ENCODE results near the gene PLXNA4.

PLXNA4 gene

GRCh38 chr7:132249256-132249971 is 326.9 kb downstream of the PLXNA4 start:
- DNase-seq, result no peak

GRCh38 chr7:132248841-132249240 is 327.4 kb downstream of the PLXNA4 start:
- DNase-seq, result no peak

GRCh38 chr7:132247995-132248618 is 328.2 kb downstream of the PLXNA4 start:
- DNase-seq, result no peak

GRCh38 chr7:132246591-132246990 is 329.7 kb downstream of the PLXNA4 start:
- DNase-seq, result no peak

GRCh38 chr7:132245539-132245938 is 330.7 kb downstream of the PLXNA4 start:
- DNase-seq, result no peak

DNA sequence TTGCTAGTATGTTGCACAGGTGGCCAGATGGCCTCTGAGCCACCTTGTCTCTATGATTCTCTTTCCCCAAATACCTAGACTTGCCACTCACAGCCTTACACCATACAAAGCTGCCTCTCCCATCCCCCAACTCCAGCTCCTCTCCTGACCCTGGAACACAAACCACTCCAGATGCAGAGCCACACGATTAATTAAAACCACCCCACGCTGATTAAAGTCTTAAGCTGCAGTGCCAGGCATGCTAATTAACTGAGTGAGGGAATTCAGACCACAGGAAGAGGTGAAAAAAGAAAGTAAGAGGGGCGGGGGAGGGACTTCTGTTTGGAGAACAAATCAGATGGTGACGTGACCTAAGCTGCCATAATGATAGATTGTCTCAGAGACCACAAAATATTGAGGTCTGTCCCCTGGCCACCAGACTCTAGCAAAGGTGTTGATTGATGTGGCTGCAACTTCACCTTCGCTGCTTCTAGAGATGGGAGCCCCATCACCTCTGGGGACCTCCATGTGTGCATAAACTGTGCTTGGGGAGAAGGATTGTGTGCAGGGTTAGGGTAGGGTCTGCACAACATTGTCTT is 331.3 kb downstream of the PLXNA4 start:
- no peak for DNase-seq

GRCh38 chr7:132243463-132243862 is 332.8 kb downstream of the PLXNA4 start:
- no peak for DNase-seq

GRCh38 chr7:132243051-132243450 is 333.2 kb downstream of the PLXNA4 start:
- DNase-seq, result no peak

GRCh38 chr7:132242192-132242812 is 334.0 kb downstream of the PLXNA4 start:
- no peak for DNase-seq

DNA sequence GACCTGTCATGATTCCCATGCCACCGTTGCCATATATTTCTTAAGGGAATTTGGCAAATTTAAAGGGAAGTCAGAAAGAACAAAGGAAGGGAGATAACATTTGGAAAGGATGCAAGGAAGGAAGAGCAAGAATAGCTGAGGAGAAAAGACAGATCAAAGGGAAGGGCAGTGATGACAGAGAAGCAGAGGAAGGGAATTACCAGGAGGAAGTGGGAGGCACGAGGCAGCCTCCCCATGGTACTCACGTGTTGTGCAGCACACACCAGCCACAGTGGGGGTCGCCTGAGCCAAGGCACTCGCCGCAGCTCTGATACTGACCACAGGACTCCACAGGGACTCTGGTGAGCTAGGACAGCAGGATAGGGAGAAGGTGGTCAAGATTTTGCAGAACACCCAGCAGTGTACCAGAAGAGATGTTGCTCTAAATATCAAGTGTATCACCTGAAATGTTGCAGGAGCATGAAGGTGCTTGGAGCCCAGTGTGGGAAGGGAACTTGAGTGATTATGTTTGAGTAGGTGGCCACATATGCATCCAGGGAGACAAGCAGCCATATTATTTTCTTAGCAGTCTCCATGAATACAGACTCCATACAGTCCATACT is 335.3 kb downstream of the PLXNA4 start:
- DNase-seq, result no peak

DNA sequence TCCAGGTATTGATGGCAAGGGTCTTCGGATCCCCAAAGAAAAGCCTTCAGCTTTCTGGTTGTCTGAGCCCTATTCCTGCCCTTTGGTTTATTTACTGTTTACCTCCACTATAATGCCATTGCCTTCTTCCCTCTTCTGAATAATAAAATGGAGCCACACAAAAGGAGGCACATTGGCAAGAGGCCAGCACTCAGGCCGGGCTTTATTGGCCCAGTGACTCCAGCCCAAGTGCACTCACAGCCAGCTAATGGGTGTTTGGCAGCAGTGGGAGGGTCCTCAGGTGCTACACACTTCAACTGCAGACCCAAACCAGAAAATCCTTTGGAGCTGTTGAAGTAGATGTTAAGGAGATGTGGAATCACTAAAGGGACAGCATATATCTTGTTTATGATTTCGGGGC is 336.0 kb downstream of the PLXNA4 start:
- DNase-seq, result peak in 3 of 56 donors; percentile 2 to 17 (median 13)

- no peak for DNase-seq
Observed at GRCh38 chr7:132239422-132239994, 336.8 kb downstream of the PLXNA4 start.

DNA sequence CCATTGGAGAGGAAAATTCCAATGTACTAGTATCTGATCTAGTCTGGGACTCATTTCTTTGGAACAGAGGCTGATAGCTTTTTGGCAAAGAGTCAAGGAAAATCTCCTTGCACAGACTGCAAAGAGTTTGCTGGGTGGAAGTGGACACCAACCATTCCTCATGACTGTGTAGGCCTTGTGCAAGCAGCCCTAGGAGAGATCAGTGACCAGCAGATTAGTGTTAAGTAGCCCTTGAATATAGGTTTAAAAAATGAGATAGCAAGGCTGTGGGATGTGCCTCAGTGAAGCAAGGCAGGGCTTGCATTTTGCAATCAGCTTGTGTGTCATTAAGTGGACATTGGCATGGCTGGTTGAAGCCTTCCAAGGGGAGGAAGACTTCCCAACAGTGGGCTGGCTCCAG is 341.6 kb downstream of the PLXNA4 start:
- no peak for DNase-seq

GRCh38 chr7:132232406-132232805 is 343.9 kb downstream of the PLXNA4 start:
- no peak for DNase-seq

DNA sequence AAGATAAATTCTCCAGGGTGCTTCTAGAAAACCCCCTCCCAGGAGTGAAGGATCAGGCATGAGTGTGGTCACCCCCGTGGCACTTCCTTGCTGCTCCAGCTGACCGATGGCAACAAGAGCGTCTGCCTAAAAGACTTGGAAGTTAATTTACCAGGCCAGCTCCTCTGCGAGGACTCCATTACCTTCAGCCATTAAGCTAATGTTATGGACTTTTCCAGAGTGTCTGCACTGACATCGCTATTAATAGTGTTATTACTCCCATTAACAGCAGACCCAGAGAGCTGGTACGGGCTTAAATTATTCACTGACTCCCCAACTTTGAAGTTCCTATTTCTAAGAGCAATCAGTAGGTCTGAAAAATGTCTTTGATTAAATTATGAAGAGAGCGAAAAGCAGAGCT is 345.8 kb downstream of the PLXNA4 start:
- DNase-seq, result no peak

GRCh38 chr7:132228240-132228639 is 348.0 kb downstream of the PLXNA4 start:
- no peak for DNase-seq

- DNase-seq, result no peak
Observed at GRCh38 chr7:132226957-132227290, 349.3 kb downstream of the PLXNA4 start.

DNA sequence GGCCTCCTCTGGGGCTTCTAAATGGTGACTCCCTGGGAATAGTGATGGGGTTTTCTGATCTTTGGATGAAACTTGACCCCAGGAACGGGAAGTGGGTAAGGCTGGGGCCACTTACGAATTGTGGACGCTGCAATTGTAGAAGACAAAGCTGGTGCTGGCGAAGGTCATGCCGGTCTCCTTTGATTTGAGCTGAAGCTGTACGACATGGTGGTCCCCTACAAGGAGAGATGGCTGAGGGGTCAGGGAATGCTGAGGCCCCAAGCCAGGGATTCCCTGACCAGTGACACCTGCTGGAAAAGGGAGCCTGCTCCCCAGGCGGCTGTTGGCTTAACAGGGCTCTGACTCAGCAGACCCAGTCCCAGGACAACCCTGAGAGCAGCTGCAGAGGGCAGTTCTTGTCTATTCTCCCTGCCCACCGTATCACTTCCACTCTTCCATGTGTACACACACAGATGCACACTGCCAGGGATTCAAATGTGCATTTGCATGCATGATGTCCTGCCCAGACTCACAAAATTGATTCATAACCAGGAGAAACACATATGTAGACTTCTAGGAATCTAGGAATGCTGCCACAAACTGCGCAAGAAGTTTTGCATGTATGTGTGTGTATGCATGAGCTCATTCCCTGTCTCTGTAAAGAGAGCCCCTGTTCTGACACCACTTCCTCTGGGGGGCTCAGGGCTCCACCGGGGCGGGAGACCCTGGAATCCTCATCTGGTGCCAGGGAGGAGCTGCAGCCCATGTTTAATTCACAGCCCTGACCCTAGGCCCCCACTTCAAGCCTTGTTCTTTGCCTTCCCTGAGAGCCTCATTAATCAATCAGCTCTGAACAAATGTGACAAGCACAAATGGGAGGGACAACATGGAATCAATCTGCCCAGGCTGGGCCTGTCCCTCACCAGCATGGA is 350.0 kb downstream of the PLXNA4 start:
- no peak for DNase-seq

DNA sequence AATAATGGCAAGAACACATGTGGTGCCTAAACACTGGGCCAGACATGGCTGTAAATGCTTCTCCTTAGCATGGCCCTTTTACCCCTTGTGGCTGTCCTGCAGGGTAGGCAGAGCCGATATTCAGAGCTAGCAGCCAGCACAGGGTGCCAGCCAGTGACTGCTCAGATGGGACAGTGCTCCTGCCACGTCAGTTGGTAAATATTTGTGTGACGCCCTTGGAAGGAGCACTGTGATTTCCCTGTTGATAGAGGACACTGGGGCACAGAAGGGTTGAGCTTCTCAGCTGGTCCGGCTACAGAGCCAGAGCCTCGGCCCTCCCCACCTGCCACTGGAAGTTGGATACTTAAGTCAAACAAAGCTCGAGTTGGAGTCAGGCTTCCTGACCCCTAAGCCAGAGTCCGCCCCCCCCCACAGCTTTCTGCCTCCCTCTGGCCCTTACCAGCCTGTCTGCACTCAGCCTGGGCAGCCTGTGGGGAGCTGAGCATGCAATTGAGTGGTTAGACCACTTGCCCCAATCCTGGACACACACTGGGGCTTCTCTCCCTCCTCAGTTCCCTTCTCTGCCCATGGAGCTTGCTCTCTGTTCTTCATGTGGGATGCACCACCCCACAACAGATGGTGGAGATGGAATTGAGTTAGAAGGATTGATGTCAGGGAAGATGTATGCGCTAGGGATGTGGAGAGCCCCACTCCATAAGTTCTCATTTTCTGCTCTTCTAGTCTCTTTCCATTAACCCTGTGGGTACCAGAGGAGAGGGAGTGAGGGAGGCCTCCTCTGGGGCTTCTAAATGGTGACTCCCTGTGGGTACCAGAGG is 350.8 kb downstream of the PLXNA4 start:
- DNase-seq, result no peak

GRCh38 chr7:132221356-132221755 is 354.9 kb downstream of the PLXNA4 start:
- DNase-seq, result no peak
